Subcutaneous adipose tissue (tissue), 4 donors: Measurements from ENCODE around the gene GBE1. TPM values are rescaled to one million over a fixed set of nuclear protein-coding genes. Genes with fewer than 3 reads are reported as not detected.

ENCODE experiments used
- total RNA-seq, 4 donors: library from RNA; depleted of rRNA; stranded (reverse); fragments of >200 nt; gene quantifications; one replicate each; pipeline ENCODE4 v1.1.0, GENCODE V29; 2016
- TF ChIP-seq, protein P1 (sequence below): fragments of 450-650 bp; IDR thresholded peaks from one replicate; pipeline ENCODE4 v1.5.1; 2016; ENCODE audit warnings: low read depth, mild to moderate bottlenecking, control low read depth, antibody characterized with exemption, moderate library complexity

The GBE1 gene
- total RNA-seq, 4 donors from 2014 or later: 134 to 224 (median 199) TPM

DNA sequence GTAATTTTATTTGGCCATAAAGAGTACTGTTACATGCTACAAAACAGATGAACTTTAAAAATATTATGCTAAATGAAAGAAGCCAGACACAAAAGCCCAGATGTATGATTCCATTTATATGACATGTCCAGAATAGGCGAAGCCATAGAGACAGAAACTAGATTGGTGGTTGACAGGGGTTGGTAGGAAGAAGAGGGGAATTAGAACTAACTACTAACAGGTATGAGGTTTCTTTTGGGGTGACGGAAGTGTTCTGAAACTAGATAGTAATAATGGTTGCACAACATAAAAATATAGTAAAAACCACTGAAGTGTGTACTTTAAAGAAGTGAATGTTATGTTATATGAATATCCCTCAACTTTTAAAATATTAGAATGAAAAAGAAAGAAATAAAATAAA is 66.1 kb downstream of the GBE1 start:
- TF ChIP-seq, protein P1, sequence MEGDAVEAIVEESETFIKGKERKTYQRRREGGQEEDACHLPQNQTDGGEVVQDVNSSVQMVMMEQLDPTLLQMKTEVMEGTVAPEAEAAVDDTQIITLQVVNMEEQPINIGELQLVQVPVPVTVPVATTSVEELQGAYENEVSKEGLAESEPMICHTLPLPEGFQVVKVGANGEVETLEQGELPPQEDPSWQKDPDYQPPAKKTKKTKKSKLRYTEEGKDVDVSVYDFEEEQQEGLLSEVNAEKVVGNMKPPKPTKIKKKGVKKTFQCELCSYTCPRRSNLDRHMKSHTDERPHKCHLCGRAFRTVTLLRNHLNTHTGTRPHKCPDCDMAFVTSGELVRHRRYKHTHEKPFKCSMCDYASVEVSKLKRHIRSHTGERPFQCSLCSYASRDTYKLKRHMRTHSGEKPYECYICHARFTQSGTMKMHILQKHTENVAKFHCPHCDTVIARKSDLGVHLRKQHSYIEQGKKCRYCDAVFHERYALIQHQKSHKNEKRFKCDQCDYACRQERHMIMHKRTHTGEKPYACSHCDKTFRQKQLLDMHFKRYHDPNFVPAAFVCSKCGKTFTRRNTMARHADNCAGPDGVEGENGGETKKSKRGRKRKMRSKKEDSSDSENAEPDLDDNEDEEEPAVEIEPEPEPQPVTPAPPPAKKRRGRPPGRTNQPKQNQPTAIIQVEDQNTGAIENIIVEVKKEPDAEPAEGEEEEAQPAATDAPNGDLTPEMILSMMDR: no peak

DNA sequence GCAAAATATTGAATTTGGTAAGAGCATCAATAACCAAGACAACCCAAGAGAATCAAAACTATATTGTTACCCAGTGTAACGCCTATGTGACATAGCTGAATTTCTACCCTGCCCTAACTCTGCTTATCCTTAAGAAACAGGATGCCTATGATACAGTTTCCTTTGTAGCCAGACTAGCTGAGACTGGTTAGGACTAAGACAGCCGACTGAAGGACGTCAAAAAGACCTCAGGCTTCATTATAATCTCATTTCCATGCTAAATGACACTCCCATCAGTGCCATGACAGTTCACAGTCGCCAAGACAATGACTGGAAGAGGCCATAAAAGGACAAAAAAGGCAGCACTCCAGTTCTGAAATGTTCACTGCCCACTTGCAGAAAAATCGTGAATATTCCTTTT is 66.8 kb downstream of the GBE1 start:
- TF ChIP-seq, protein P1: no peak

DNA sequence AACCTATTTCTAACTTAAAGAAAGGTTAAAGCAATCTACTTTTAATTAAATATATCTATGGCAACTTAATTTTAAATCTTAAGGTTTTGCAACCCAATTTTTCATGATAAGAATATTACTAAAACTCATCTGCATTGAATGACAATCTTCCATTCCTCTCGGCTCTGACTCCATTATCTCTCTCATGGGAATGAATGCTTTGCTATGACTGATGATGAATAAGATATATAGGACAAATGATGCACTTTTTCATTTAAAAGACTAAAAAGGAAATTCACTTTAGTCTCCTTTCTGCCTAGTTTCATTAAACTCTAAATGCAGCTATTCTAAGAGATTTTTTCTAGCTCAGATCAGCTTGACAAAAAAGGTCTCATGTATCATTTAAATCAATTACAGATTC is 68.7 kb downstream of the GBE1 start:
- TF ChIP-seq, protein P1: no peak

DNA sequence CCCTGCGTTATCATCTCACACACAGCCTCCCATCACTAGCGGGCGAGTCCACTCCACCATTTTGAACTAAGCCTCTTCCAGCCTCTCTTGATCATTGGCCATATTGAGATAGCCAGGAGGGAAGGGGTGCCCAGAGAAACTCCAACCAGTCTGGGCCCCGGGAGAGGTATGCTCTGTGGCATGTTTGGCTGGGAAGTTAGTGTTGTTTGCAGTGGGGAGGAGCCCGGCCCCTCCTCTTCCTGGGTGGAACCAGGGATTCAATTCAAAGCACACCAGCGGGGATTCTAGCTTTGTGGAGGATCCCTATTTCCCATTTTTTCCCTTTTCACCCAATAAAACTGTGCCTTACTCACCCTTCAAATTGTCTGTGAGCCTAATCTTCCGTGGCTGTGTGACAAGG is 71.8 kb downstream of the GBE1 start:
- TF ChIP-seq, protein P1: no peak

DNA sequence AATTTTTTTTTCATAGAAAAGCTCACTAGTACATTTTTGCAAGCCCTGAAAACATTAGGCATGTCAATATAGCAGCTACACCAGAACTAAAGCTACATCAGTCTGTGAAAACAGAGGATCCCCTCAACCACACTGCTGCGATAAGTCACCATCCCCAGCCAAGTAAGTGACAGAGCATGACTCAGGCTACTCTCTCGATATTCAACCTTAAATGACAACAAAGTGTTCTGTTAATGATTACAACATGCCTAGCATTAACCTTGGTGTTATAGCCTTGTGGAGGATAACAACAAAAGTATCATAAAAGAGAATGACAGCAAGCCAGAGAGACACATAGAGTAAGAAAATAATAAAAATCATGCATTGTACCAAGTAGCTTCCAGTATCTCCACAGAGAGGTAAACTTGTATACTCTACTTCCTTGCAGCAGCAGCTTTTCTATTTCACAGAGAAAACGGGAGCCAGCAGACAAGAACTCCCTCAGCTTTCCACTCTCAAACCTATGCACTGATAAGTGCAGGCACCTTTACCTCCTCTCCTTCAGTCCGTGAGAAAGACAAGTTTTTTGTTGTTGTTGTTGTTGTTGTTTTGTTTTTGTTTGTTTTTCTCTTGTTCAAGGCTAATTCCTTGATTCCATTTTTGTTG is 76.6 kb downstream of the GBE1 start:
- TF ChIP-seq, protein P1: no peak

DNA sequence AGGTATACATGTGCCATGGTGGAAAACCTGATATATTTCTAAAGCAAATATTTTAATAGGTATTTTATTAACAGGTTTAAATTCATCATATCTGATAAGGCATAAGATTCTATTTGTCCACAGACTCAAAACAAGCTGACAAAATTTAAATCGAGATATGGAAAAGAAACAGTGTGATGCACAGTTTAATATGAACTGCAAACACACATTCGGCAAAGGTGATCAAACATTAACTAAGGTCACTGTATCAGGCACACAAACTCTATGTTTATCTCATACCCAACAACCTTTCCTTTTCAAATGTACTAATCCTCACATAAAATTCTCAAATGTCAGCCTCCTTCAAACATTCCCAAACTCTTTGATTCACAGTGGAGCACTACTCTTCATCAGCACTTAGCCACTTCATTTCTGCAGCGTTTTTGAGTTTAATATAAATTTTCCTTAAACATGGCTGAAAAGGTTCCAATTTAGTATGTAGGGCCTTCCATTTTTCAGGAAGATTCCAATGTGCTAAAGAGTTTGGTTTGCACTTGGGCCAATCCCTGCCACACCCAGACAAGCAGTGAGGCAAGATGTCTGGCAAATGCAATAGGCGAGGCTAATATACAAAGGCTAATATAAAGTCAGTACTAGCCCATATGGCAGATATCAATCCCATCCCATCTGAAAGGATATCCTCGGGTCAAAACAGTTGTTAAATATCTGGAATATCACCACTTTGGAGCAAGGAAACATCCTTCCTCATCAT is 84.6 kb downstream of the GBE1 start:
- TF ChIP-seq, protein P1: no peak

DNA sequence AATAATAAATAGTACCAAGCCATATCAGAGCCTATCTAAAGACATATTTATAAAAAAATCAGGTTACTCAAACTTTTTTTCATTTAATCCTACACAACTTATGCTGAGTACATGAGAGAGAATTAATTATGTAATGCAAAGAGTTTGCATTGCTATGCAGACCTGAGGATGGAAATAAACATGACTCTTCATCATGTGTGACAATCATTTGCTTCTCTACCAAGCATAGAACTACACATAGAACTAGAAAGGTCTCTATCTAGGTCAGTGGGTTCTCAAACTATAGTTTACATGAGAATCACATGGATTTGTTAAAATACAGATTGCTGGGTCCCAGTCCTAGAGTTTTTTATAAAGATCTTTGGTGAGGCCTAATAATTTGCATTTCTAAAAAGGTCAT is 86.8 kb downstream of the GBE1 start:
- TF ChIP-seq, protein P1: no peak
